ENCODE results near the gene DMC1. TPM values are rescaled to one million over a fixed set of nuclear protein-coding genes. Genes with fewer than 3 reads are reported as not detected.

The DMC1 gene
- total RNA-seq, 1 experiment from 2014 or later: 6.8 TPM

DNA sequence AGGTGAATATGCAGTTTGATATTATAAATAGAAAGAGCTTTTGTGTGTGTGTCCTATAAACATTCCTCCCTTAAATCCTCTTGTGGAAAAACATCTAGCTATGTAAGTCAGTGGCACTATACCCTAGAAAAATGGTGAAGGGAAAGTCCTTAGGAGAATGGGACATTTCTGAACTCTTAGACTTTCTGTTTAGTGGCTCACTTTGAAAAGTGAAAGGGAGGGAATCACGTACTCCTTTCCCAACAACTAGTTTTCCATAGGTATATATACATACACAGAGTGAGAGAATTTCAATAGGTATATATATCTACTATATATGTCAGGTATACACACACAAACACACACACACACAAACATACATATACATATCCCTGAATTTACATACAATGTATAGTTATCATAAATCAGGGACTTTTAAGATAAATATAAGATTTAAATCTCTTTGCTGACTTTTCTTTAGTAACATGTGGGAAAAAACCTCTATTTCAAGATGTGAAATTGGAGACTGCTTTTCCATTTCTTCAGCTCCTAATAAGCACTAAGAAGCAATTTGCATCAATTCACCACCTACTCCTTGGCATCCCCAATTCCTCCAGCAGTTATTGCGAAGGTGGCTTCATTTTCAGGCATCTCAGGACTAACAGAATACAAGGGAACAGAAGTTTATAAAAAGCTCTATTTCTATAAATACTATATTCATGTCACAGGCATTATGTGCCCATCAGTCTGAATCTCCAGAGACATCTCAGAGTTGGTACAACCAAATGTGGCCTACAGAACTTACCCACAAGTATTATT is 50.3 kb downstream of the DMC1 start:
- H2AFZ ChIP-seq (ENCODE audit: low read length): no peak overlapping the region
- no peak overlapping the region for H2BK120ac ChIP-seq (ENCODE audit: low read depth, low read length, poor library complexity, severe bottlenecking)
- Mint-ChIP-seq H3K4me1 (peaks cover 14 to 15% of the 10 kb centered on the region in 2 experiments), H3K9me3 (no peaks in the 10 kb centered on the region), H3K27me3 (ENCODE audit: low read depth) (no peaks in the 10 kb centered on the region; the same call in none of the 2 replicates), H3K36me3 (ENCODE audit: insufficient read depth in 1 of 3, low read depth in 3 of 3) (no peaks in the 10 kb centered on the region), H3K4me3 (no peak overlapping the region), H3K27ac (no peak overlapping the region)
- DNase-seq: no peak
- no peak overlapping the region for H2BK12ac ChIP-seq (ENCODE audit: insufficient read length, low read depth, low read length)
- TF ChIP-seq, protein P1, sequence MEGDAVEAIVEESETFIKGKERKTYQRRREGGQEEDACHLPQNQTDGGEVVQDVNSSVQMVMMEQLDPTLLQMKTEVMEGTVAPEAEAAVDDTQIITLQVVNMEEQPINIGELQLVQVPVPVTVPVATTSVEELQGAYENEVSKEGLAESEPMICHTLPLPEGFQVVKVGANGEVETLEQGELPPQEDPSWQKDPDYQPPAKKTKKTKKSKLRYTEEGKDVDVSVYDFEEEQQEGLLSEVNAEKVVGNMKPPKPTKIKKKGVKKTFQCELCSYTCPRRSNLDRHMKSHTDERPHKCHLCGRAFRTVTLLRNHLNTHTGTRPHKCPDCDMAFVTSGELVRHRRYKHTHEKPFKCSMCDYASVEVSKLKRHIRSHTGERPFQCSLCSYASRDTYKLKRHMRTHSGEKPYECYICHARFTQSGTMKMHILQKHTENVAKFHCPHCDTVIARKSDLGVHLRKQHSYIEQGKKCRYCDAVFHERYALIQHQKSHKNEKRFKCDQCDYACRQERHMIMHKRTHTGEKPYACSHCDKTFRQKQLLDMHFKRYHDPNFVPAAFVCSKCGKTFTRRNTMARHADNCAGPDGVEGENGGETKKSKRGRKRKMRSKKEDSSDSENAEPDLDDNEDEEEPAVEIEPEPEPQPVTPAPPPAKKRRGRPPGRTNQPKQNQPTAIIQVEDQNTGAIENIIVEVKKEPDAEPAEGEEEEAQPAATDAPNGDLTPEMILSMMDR (conservative IDR thresholded peaks at IDR 0.05): no peak
- H4K91ac ChIP-seq (ENCODE audit: insufficient read length, low read depth, low read length): no peak overlapping the region
- H3K4me2 ChIP-seq (ENCODE audit: insufficient read depth, insufficient read length, low read length): no peak overlapping the region
- no peak overlapping the region for H3K9ac ChIP-seq (ENCODE audit: extremely low read depth, insufficient read length, low read length)
- no peak overlapping the region for H2AK5ac ChIP-seq (ENCODE audit: insufficient read length, low read length)
- no peak overlapping the region for H3K27ac ChIP-seq (ENCODE audit: insufficient read length, low read depth, low read length)
- H3K27me3 ChIP-seq (ENCODE audit: insufficient read depth, low read length): no peaks in the 10 kb centered on the region
- no peak overlapping the region for H4K5ac ChIP-seq (ENCODE audit: insufficient read length, low read depth, low read length)
- no peaks in the 10 kb centered on the region for H3K79me1 ChIP-seq (ENCODE audit: insufficient read depth, low read depth, low read length, poor library complexity, severe bottlenecking)
- H2BK20ac ChIP-seq (ENCODE audit: low read depth, low read length, poor library complexity, severe bottlenecking): no peak overlapping the region
- H2BK5ac ChIP-seq (ENCODE audit: insufficient read length, low read length): no peak overlapping the region
- no peaks in the 10 kb centered on the region for H3K79me2 ChIP-seq (ENCODE audit: insufficient read depth, low read length)
- no peak overlapping the region for H3K56ac ChIP-seq (ENCODE audit: insufficient read length, low read depth, low read length)
- H3K9me3 ChIP-seq (ENCODE audit: control insufficient read depth, low read depth, low read length): no peaks in the 10 kb centered on the region
- H3T11ph ChIP-seq (ENCODE audit: low read length): no peak overlapping the region
- no peaks in the 10 kb centered on the region for H4K20me1 ChIP-seq (ENCODE audit: control insufficient read depth, insufficient read depth, insufficient read length)
- no peak overlapping the region for H3K14ac ChIP-seq (ENCODE audit: insufficient read depth, low read length)
- no peak overlapping the region for H4K8ac ChIP-seq (replicated peaks; ENCODE audit: insufficient read length, low read depth, low read length)
- H3K18ac ChIP-seq (ENCODE audit: insufficient read length, low read depth, low read length): no peak overlapping the region
- WGBS (ENCODE audit: extremely low coverage, insufficient read length, low lambda C conversion rate): no CpG with 5 or more reads among the region's 2 CpGs
- no peak overlapping the region for H3K23ac ChIP-seq (ENCODE audit: insufficient read length, low read depth, low read length)
- no peaks in the 10 kb centered on the region for H3K23me2 ChIP-seq (ENCODE audit: insufficient read length, low read depth, low read length, poor library complexity, severe bottlenecking)
- no peak overlapping the region for H2BK15ac ChIP-seq (ENCODE audit: low read depth, low read length)
- H3K4ac ChIP-seq (ENCODE audit: low read depth, low read length): no peak overlapping the region
- no peaks in the 10 kb centered on the region; the same call in 1 of the 2 replicates for H3K4me1 ChIP-seq (ENCODE audit: insufficient read depth, low read length)
